GM13976 (cell line): Measurements from ENCODE around the gene PXYLP1.
"Not testable (repeated sequence)": the region's sequence is repeated elsewhere in the genome, so short reads cannot be mapped to it uniquely, and the experiment has no call there.

Experiments used
- DNase-seq: peaks from one replicate; pipeline ENCODE4 v3.0.0; 2012; ENCODE audit warnings: low spot score
- CTCF ChIP-seq: IDR thresholded peaks from 2 replicates; pipeline ENCODE4 v1.5.1; 2012; ENCODE audit warnings: borderline replicate concordance, mild to moderate bottlenecking; ENCODE audit not compliant: insufficient read depth; ENCODE audit errors: extremely low read depth, missing control alignments, control extremely low read depth
- in situ Hi-C: fragments of 300-500 bp; cut with MboI; formaldehyde crosslinking; loops from one replicate; pipeline ENCODE4 v1.12.0; 2022; ENCODE audit warnings: low sequenced_read_pairs, mixed read lengths, inconsistent platforms; ENCODE audit not compliant: unreplicated experiment

Gene PXYLP1

DNA sequence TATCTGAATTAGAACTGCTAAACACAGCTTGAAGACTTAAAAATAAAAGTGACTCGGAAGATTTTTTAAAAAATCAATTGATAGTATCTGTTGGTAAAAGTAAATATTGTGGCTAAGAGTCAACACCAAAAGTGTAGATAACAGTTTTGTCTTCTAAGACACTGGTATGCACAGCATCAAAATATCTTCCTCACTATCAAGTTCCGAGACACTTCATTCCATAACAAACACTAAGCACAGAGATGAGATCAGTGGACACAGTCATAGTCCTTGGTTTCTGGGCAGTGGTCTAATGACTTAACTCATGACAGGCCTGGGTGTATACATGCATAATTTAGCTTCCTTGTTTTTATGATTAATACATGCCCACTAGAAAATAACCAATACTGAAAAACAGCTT lies 63.2 kb downstream of the PXYLP1 start:
- no peak for DNase-seq
- TF ChIP-seq CTCF: no peak
- in situ Hi-C loops: no loop called here

- in situ Hi-C loops: loop anchor here (10.0 kb wide), 1 partner anchor 254 kb away; no protein-coding TSS in a partner anchor
- DNase-seq: not testable (repeated sequence)
Observed at GRCh38 chr3:141300426-141300825, 68.8 kb downstream of the PXYLP1 start.

GRCh38 chr3:141302364-141303141 lies 70.9 kb downstream of the PXYLP1 start:
- peak; percentile 29 for DNase-seq
- TF ChIP-seq CTCF: no peak
- in situ Hi-C loops: loop anchor here (10.0 kb wide), 1 partner anchor 252 kb away; no protein-coding TSS in a partner anchor

DNA sequence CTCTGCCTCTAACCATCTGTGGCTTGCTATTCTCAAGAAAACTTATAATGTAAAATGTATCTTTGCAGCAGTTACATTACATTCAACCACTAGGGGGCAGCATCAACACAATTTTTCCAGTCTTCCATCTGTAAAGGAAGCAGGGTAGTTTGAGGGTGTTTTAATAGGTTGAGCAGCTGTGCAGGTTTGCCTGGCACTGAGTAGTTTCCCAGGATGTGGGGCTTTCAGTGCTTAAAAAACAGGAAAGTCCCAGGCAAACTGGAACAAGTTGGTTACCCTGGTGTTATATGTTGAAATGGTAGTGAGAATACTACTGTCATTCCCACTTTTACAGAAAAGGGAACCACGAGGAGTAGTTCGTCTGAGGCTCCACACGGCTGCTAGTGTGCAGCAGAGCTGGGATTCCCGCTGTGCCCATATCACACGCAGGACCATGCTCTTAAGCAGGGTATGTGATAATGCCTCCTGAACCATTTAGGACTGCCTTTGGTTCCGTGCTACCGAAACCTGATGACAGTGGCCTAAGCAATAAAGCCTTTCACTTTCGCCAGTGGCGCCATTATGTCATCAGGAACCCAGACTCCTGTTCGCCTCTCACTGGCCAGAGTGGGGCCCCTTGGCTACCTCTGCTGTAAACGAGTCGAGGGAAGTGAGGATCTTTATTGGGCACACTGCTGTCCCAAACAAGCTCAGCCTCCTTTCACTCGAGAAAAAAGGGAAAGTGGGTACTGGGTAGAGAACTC lies 72.0 kb downstream of the PXYLP1 start:
- peak; percentile 57 for TF ChIP-seq CTCF
- DNase-seq: peak; percentile 76
- in situ Hi-C loops: loop anchor here (10.0 kb wide), 1 partner anchor 251 kb away; no protein-coding TSS in a partner anchor

- no peak for DNase-seq
- in situ Hi-C loops: loop anchor here (5.0 to 10.0 kb wide), 2 partner anchors 147 to 249 kb away; no protein-coding TSS in a partner anchor
- TF ChIP-seq CTCF: no peak
Observed at GRCh38 chr3:141305436-141305835, 73.8 kb downstream of the PXYLP1 start.

GRCh38 chr3:141306276-141306675 lies 74.7 kb downstream of the PXYLP1 start:
- in situ Hi-C loops: loop anchor here (5.0 to 10.0 kb wide), 2 partner anchors 146 to 249 kb away; no protein-coding TSS in a partner anchor
- TF ChIP-seq CTCF: no peak
- DNase-seq: no peak
